Pancreas (tissue), 10 donors: ENCODE measurements around the gene WDR5. TPM values are rescaled to one million over a fixed set of nuclear protein-coding genes. Genes with fewer than 3 reads are reported as not detected.

Source experiments
- ATAC-seq, 4 donors: fragments of 200-7000 bp; cut with Tn5 transposase; one replicate each; pipeline versions ENCODE4 v1.8.0 to v1.9.1; 2020; ENCODE audit warnings: mild to moderate bottlenecking in 4 of 4, moderate library complexity in 4 of 4
- DNase-seq, 6 donors: peaks; one replicate each; pipeline ENCODE4 v3.0.0-alpha.2; 2020
- FAIRE-seq: peaks from 2 replicates; lab custom pipeline; 2012; peaks lifted over from hg19 to GRCh38; lab: Jason Lieb, UNC
- H3K27ac ChIP-seq, 4 donors: fragments of 200-600 bp; sonication (generic); 1 replicate in 3 of 4; 2 replicates in 1 of 4; pipeline versions ENCODE4 v1.5.0 to v1.8.0; 2020
- H3K27me3 ChIP-seq, 4 donors: fragments of 200-600 bp; one replicate each; pipeline ENCODE4 v1.8.0; 2021
- H3K36me3 ChIP-seq, 3 donors: fragments of 200-600 bp; sonication (generic) in 1 of 3; one replicate each; pipeline versions ENCODE4 v1.5.0 to v1.8.0; 2020 to 2021
- H3K4me1 ChIP-seq, 3 donors: fragments of 200-600 bp; one replicate each; pipeline ENCODE4 v1.8.0; 2021
- H3K4me3 ChIP-seq, 4 donors: fragments of 200-600 bp; sonication (generic) in 2 of 4; one replicate each; pipeline versions ENCODE4 v1.5.0 to v1.8.0; 2020 to 2021
- H3K9me3 ChIP-seq, 4 donors: fragments of 200-600 bp; one replicate each; pipeline ENCODE4 v1.8.0; 2021
- WGBS, 2 donors: extraction: QIAGEN DNeasy Blood & Tissue Kit; methylation state at CpG; one replicate each; pipeline ENCODE4 v1.1.7; 2013; 5-methylcytosine and 5-hydroxymethylcytosine counted together
- intact Hi-C, 3 donors: fragments of 100-400 bp; cut with DNase I; formaldehyde crosslinking; loops; one replicate each; pipeline versions ENCODE4 v1.11.1 to v1.14.2; 2022
- polyA plus RNA-seq, 2 donors: library from polyadenylated mRNA; stranded (reverse); fragments of 200-250 nt; gene quantifications; one replicate each; pipeline ENCODE4 v1.2.3, GENCODE V29; 2013
- total RNA-seq, 6 donors: library from RNA; stranded (reverse); fragmentation: NEBNext Ultra II Directional in 4 of 6; extraction: Animal tissue kit (Norgen Biotek cat#: 25700) in 4 of 6; gene quantifications; one replicate each; pipeline versions ENCODE4 v1.2.1 to v1.2.4, GENCODE V29; 2021 to 2023
- TF ChIP-seq, protein P1 (sequence below), 4 donors: fragments of 200-600 bp; sonication (generic) in 3 of 4; IDR thresholded peaks; one replicate each; pipeline versions ENCODE4 v1.5.0 to v1.8.0; 2021; ENCODE audit warnings: antibody characterized with exemption in 4 of 4
- donor health status: healthy with polysubstance abuse.
- donor health status: DM: no; HTN: no; CAD: no; lungs with moderate emphysema.
- donor health status: DM: no; HTN: no; CAD: no.
- donor health status: control.
- donor health status: control.
- donor health status: Bipolar disorder and iron deficiency.
- donor health status: DM: yes; HTN: yes; CAD: no.
- donor health status: DM: no; HTN: no; CAD: no.
- donor health status: DM: no; HTN: no; CAD: no.
- donor health status: DM: yes; HTN: yes; CAD: no.

Gene WDR5
- total and polyA plus RNA-seq, 8 donors = 14.0 to 26.1 (median 16.5) TPM

DNA sequence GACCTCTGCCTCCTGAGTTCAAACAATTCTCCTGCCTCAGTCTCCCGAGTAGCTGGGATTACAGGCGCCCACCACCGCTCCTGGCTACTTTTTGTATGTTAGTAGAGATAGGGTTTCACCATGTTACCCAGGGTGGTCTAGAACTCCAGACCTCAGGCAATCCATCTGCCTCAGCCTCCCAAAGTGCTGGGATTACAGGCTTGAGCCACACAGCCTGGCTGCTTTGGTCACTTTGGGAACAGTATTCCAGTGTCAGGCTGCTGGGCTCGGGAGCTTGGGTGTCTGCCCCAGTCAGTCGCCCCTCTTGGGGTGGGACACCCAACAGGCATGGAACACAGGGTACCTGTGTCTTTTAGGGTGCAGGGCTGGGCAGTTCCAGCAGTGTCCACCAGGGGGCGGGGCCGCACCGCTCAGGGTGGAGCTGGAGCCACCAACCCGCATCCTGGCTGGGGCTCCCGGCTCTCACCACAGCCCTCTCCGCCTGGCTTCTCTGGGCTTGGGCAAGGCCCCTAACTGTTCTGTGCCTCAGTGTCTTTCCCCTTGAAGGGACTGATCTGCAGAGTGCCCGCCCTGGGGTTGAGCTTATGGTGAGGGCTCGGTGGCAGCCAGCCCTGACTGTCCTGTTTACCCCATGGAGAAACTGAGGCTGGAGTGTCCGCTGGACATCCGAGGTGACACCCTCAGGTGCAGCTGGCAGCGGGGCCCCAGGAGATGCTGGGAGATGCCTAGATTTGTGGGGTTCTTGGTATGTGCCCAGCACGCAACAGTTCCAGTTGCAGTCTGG lies 34.8 kb downstream of the WDR5 start:
- Histone ChIP-seq H3K4me1 (peaks cover 0 to under 1% (median 0%) of the 10 kb centered on the region in 3 donors), H3K27ac (no peak overlapping the region), H3K27me3 (peaks cover 0 to 2% (median 0%) of the 10 kb centered on the region in 4 donors), H3K4me3 (no peak overlapping the region), H3K36me3 (no peaks in the 10 kb centered on the region), H3K9me3 (no peaks in the 10 kb centered on the region)
- ATAC-seq (no peak), DNase-seq (peak in 2 of 6 donors; percentile 42 to 63), FAIRE-seq (no peak)
- TF ChIP-seq, protein P1, sequence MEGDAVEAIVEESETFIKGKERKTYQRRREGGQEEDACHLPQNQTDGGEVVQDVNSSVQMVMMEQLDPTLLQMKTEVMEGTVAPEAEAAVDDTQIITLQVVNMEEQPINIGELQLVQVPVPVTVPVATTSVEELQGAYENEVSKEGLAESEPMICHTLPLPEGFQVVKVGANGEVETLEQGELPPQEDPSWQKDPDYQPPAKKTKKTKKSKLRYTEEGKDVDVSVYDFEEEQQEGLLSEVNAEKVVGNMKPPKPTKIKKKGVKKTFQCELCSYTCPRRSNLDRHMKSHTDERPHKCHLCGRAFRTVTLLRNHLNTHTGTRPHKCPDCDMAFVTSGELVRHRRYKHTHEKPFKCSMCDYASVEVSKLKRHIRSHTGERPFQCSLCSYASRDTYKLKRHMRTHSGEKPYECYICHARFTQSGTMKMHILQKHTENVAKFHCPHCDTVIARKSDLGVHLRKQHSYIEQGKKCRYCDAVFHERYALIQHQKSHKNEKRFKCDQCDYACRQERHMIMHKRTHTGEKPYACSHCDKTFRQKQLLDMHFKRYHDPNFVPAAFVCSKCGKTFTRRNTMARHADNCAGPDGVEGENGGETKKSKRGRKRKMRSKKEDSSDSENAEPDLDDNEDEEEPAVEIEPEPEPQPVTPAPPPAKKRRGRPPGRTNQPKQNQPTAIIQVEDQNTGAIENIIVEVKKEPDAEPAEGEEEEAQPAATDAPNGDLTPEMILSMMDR (IDR thresholded peaks at IDR 0.05) = no peak
- intact Hi-C loops = loop anchor here in 2 of 3 donors (5.0 to 10.0 kb wide), 2 partner anchors 154 to 272 kb away; partner anchors contain the start of gene RXRA (in 1 of the 2)
- WGBS, 2 donors = 18 to 24% methylated on average over 16 to 17 of the region's 17 CpGs

GRCh38 chr9:134171316-134172197 lies 35.7 kb downstream of the WDR5 start:
- TF ChIP-seq, protein P1 (IDR thresholded peaks at IDR 0.05) = no peak
- Histone ChIP-seq H3K4me3 (no peak overlapping the region), H3K9me3 (no peaks in the 10 kb centered on the region), H3K27ac (no peak overlapping the region), H3K4me1 (no peaks in the 10 kb centered on the region), H3K36me3 (no peaks in the 10 kb centered on the region), H3K27me3 (peaks cover 0 to 5% (median 0%) of the 10 kb centered on the region in 4 donors)
- DNase-seq (no peak), ATAC-seq (peak in 1 of 4 donors; percentile 2), FAIRE-seq (no peak)
- intact Hi-C loops = loop anchor here (2.0 to 10.0 kb wide), 4 partner anchors 153 to 271 kb away; partner anchors contain the start of gene RXRA (in 1 of the 3)
- 52 to 64% methylated on average over 23 of the region's 23 CpGs for WGBS, 2 donors

DNA sequence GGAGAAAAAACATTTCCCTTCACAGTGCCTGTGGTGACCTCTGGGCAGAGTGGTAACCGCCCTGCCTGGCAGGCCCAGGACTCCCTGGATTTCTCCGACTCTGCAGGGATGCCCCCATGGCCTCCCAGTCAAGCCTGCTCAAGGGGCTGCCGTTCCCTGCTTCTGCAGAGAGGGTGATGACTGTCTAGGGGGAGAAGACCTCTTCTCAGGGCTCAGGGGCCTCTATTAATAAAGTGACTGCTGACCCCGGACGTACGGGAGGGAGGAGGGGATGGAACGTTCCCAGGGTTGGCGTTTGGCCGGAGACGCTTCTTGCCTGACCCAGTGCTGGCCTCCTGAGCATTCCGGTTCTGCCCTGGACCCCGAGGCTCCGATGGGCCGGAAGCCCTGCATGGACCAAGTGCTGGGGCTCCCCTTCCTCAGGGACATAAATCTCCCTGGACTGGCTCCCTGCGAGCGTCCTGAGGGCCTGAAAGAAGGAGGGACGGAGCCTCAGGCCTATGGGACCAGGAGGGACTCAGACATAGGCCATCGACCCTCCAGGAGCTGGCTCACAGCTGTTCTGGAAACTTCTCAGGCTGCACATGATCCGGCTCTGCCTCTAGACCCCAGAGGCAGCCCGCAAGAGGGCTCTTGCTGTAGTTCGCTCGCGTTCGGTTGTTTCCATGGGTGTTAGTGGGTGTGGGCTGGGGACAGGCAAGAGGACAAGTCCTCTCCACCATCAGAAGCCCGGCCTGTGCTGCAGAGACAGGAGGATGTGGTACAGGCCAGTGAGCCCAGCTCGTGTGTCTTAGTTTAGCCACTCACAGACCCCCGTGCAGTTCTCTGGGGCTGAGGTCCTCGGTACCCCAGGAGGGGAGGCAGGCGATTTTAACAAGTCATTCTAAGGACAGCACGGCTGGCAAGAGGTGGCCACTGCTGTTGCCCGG lies 36.6 kb downstream of the WDR5 start:
- Histone ChIP-seq H3K4me1 (no peaks in the 10 kb centered on the region), H3K36me3 (no peaks in the 10 kb centered on the region), H3K27ac (no peak overlapping the region), H3K27me3 (peaks cover 0 to 5% (median 0%) of the 10 kb centered on the region in 4 donors), H3K4me3 (no peak overlapping the region), H3K9me3 (no peaks in the 10 kb centered on the region)
- DNase-seq = peak in 1 of 6 donors; percentile 63
- TF ChIP-seq, protein P1 (IDR thresholded peaks at IDR 0.05) = no peak
- FAIRE-seq = no peak
- ATAC-seq = no peak
- 66 to 75% methylated on average over 31 of the region's 31 CpGs for WGBS, 2 donors
- intact Hi-C loops = loop anchor here (2.0 to 10.0 kb wide), 4 partner anchors 152 to 270 kb away; partner anchors contain the start of gene RXRA (in 1 of the 3)
